G401.6 (cell line): ENCODE measurements around the gene FNDC11.

Experiments used
- FAIRE-seq: peaks from 2 replicates; lab custom pipeline; 2012; peaks lifted over from hg19 to GRCh38; lab: Jason Lieb, UNC

Gene FNDC11

DNA sequence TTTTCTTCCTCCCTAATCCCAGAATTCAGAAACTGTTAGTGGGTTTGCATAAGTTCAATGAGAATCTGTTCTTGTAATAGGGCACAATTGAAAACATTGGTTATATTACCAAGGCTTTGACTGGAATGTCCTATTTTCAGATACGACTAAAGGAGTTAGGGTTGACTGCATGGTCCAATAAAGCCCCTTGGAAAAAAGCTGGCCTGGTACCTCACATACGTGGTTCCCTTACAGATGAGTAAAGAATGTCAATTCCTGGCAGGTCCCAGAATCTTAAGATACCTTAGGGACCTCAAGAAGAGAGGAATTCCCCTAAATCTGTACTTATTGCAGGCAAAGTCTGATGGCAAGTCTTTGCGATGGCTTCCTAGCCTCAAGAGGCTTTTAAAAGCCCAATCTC is 28.8 kb upstream of the FNDC11 start:
- no peak for FAIRE-seq

DNA sequence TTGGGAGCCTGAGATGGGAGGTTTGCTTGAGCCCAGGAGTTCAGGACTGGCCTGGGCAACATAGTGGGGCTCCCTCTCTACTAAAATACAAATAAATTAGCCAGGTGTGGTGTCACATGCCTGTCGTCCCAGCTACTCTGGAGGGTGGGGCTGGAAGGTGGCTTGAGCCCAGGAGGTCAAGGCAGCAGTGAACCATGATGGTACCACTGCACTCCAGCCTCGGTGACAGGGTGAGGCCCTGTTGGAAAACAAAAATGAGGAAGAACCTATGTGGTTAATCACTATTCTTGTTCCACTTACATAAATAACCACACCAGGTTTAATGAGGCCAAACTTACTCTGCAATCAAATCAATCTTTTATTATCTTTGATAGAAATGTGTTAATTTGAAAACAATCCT is 28.0 kb upstream of the FNDC11 start:
- no peak for FAIRE-seq

DNA sequence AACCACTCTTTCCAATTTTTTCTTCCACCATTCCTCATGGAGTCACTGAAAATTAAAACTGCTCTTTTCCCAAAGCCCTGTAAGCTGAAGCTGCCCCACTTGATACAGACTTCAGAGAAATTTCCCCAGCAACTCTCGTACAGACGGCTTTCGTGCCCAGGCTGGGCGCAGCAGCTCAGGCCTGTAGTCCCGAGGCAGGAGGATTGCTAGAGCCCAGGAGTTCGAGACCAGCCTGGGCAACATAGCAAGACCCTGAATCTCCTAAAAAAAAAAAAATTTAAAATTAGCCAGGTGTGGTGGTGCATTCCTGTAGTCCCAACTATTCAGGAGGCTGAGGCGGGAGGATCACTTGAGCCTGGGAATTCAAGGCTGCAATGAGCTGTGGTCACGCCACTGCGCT is 26.8 kb upstream of the FNDC11 start:
- no peak for FAIRE-seq

DNA sequence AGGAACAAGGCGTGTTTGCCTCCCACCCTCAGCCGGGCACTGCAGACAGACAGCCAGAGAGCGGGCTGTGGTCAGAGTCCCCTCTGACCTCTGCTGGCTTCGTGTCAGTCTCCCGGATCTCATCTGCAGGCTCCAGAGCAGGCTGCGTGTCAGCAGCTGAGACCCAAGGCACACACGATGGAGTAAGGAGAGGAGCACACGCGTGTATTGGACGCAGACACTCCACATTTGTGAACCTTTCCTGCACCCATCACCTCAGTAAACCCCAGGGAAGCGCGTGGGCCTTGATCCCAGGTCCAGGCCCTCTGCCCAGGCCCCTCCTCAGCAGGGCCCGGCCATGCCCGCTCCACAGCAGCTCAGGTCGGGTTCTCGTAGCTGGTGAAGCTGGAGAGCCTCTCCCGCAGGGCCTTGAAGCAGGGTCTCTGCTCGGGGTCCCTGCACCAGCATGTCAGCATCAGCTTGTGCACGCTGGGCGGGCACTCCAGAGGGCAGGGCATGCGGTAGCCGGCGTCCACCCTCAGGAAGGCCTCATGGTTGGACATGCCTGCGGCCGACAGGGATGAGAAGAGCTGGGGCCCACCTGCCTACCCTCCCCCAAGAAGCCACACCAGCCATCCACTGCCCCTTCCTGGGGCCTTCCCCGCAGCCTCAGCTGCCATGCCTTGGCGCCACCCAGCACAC is 24.6 kb upstream of the FNDC11 start:
- FAIRE-seq, result no peak

DNA sequence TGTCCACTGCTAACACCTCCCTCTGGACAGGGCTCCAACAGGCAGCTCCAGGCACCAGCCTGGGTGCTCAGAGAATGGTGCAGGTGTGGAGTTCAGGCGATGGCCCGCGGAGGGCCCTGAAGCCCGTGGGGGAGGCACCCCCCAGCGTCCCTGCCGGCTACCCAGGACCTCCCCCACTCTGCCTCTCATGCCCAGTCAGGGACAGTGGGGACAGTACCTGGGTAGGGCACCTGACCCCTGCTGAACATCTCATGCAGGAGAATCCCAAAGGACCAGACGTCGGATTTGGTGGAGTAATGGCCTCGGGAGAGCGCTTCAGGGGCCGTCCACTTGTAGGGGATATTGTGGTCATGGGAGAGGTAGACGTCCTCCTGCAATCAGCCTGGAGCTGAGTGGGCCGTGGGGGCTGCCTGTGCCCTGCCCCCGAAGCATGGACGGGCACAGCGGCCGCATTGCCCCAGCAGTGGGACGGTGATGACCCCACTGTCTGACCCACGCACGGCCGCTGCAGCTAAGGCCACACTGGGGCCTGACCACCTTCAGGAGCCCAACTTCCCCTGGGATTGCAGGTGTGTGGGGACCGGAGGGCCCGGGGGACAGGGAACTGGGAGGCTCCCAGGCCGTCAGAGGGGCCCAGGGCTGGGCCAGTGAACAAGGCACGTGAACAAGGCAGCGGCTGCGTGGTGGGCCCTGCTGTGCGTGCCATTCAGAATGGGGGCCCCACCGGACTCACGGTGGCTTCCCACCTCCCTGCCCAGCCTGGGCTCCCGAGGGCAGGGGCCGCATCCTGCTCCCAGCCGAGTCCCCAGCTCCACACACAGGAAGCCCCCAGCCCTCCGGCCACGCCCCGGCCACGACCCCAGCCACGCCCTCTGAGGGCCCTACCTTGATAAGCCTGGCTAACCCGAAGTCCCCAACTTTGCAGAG is 23.8 kb upstream of the FNDC11 start:
- FAIRE-seq, result no peak

DNA sequence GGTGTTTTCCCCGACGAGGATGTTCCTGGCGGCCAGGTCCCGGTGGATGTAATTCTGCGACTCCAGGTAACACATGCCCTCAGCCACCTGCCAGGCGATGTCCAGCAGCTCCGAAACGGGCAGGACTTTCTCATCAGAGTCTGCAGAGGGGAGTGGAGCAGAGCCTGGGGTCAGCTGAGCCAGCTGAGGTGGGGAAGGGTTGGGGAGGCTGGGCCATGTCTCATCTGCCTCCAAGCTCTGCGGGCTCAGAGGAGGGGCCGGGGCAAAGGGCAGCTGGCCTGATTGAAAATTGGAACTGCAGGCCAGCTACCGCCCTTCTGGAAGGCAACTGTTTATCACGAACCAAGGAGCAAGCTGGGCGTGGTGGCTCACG is 23.2 kb upstream of the FNDC11 start:
- no peak for FAIRE-seq

DNA sequence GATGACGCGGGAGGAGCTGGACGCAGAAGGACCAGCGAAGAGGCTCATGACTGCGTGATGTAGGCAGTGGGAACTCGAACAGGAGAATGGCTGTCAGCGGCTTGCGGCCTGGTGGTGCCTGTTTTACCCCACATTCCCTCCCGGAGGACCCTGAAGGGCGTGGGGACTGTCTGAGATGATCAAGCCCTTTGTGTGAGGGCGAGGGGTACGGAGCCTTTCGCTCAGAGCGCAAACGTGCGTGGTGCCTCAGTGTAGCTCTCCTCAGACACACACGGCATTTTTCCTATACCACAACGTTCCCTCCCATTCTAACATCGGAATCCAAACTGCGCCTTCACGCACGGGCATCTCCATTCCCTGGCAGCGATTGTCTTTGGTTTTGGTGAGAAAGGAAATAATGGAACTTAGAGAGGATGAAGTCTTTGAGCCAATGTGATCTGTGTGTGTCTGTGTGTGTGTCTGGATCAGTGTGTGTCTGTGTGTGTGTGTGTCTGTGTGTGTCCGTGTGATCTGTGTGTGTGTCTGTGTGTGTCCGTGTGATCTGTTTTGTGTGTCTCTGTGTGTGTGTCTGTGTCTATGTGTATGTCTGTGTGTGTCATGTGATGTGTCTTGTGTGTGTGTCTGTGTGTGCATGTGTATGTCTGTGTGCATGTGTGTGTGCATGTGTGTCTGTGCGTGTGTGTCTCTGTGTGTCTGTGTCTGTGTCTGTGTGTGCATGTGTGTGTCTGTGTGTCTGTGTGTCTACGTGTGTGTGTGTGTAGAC is 22.1 kb upstream of the FNDC11 start:
- no peak for FAIRE-seq

DNA sequence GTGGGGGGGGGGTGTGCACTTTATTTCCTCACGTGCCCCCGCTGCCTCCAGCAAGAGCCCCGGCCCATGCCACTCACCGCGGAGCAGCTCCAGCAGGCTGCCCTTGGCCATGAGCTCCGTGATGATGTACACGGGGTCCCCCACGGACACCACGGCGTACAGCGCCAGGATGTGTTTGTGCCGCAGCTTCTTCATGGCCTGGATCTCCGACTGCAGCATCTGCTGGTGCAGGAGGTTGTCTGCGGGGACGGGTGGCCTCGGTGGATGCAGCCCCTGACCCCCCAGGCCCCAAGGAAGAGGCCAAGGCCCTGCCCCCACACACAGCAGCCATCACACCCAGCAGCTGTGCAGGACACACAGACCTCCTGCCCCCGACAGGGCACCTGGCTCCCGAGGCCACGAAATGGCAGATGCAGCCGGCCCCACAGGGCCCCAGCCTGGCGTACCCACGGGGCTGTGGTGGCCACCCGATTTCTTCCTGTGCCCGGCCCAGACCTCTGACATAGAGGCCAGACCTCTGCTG is 21.4 kb upstream of the FNDC11 start:
- FAIRE-seq, result no peak

DNA sequence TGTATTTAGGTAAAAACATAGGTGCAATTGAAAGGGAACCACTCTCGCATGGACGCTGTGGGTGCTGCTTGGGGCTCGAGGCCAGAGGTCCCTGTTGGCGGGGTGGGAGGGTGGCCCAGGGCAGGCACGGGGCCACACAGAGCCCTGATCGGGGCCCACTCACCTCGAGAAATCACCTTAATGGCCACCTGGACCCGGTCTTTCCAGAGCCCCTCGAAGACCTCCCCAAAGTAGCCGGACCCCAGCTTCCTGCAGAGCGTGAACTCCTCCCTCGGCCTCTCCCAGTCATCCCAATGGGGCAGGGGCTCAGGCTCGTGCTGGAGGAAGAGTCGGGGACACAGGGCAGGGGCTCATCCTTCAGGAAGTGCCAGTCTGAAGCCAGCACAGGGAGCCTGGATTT is 20.6 kb upstream of the FNDC11 start:
- FAIRE-seq, result no peak

DNA sequence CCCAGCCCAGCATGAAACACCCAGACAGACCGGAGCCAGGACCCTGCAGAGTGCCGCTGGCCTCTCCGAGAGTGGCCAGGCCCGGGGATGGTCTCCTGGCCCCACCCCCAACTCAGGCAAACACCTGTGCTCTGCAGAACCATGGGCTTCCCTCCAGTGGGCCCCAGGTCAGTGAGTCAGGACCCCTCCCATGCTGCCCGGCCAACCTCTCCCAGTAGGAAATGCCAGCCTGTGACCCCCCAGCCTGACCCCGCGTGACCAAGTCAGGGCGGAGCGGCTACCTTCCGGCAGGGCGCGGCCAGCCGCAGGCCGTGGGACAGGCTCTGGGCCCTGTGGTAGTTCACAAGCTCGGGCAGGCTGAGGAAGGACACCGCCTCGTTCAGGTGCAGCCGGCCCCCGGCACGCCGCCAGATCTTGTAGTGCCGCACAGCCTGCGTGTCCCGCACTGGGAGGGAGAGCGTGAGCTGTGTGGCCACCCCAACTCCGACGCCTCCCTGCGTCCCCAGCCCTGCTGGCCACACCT is 20.0 kb upstream of the FNDC11 start:
- no peak for FAIRE-seq

DNA sequence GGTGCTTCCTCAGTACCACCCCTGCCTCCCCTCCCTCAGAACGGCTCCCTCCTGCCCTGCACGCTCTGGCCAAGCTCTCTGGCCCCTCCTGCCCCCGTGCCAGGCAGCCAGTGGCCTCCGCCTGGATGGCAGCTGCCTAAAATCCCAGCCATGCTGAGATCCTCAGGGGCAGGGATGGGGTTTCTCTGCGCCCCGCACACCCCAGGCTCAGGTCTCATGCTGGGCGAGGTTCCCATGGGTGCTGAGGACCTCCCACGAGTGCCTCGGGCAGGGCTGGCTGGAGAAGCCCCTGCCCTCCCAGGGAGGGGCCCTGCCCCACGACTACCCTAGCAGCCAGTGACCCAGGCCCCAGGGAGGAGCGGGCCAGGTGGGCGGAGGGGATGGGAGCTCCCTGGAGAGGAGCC is 19.5 kb upstream of the FNDC11 start:
- FAIRE-seq, result no peak

DNA sequence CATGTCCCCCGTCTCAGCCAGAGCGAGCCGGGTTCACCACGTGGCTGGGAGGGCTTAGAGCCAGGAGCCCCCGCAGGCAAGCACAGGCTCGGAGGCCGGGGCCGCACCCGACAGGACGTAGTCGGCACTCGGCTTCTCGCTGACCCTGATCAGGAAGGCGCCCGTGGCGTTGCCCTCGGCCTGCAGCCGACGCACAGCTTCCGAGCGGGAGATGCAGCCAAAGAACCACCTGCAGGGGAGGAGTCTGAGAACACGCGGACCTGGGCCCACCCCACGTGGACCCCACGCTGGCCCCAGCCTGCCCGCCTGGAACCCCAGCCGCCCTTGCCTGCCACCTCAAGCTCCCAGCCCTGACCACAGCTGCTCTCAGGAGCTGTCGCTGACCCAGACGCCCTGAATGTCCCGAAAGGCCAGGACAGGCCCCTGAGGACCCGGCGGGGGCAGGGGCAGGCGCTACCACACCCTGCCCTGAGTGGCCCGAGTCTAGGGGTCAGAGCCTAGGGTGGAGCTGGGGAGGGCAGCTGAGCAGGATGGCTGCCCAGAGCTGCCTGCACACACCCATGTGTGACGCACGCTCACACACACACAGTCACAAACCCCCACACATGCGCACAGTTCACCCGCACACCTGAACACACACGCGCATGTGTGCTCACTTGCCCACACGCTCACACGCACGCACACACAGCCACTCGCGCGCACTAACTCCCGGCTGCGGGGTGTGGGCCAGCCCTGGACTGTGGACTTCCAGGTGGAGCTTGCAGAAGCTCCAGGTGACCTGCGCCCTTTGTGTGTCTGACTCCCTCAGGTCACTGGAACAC is 18.9 kb upstream of the FNDC11 start:
- no peak for FAIRE-seq

DNA sequence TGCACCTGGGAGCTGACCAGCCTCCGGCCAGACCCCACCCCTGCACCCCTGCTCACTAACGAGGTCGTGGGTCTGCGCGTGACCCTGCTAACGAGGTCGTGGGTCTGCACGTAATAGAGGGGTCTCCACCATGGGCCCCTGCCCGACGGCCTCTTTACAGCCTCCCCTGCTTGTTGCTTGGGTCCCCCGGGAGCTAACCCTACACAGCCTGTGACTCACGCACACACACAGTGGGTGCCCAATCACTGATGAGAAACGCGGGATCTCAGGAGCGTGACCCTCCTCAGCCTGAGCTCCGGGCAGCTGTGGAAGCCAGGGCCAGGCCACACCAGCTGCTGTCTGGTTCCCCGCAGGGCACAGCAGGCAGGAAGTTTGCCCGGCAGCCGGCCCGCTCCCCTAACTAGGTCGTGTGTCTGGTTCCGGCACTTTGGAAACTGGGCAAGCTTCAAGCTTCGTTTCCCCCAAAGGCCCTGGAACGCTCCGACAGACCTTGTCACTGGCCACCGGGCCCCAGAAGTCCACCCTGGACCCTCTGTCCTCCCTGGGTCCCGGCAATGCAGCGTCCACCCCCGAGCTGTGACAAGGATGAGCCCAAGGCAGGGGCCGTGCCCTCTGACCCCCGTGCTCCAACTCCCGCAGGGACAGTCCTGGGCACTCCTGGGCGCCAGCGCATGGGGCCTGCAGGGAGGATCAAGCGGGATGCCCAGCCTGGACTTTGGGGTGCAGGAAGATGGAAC is 17.6 kb upstream of the FNDC11 start:
- no peak for FAIRE-seq

DNA sequence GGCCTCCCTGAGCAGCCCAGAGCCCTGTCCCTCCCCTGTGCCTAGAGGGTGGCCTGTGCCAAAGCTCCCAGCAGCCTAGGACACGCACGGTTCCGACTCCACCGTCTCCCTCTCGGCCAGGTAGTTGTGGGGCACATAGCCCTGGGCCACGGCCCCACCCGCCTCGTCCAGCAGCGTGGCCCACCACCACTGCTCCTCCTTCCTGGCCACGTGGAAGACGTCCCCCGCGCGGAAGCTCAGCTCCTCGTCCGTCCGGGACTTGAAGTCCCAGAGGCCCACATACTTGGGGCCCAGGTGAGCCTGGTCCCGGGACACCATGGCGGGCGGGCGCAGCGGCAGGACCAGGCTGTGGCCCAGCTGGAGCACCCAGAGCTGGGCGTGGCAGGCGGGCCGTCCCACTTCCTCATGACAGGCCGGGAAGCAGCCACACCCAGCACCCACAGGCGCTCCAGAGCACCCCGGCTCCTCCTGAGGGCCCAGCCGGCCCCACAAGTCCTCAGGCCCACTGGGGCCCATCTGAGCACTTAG is 16.9 kb upstream of the FNDC11 start, which contains the start of gene PTK6:
PTK6 (minus strand) TSS at position 380 of the 528 bp plus-strand sequence; CDS start at position 318, 62 bp downstream.
- FAIRE-seq, result no peak

DNA sequence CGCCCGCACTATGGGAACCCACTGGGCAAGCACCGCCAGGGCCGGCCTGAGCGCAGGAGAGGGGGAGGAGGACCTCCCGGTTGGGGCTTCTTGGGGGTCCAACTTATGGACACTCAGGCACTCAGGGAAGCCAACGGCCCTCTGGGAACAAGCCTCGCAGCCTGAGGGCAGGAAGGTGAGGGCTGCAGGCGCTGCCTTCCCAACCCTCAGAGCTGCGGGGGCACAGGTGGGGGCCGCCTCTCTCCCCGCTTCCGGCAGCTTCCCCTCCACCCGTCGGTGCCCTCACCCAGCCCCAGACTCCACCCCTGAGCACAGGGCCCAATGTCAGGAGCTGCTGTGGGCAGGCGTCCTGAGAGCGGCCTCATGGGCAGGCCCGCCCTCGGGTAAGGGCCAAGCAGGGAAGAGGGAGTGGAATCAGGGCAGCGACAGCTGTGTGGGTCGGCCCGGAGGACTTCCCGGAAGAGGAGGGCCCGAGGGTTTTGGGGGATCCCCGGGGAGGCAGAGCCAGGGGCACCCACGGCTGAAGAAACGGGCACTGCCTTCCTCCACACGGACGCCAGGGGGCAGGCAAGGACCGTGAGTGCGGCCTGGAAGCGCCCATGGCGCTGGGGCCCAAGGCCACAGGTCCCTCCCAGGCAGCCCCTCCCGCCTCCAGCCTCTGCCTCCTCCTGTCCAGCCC is 16.3 kb upstream of the FNDC11 start:
- peak; percentile 94 for FAIRE-seq

DNA sequence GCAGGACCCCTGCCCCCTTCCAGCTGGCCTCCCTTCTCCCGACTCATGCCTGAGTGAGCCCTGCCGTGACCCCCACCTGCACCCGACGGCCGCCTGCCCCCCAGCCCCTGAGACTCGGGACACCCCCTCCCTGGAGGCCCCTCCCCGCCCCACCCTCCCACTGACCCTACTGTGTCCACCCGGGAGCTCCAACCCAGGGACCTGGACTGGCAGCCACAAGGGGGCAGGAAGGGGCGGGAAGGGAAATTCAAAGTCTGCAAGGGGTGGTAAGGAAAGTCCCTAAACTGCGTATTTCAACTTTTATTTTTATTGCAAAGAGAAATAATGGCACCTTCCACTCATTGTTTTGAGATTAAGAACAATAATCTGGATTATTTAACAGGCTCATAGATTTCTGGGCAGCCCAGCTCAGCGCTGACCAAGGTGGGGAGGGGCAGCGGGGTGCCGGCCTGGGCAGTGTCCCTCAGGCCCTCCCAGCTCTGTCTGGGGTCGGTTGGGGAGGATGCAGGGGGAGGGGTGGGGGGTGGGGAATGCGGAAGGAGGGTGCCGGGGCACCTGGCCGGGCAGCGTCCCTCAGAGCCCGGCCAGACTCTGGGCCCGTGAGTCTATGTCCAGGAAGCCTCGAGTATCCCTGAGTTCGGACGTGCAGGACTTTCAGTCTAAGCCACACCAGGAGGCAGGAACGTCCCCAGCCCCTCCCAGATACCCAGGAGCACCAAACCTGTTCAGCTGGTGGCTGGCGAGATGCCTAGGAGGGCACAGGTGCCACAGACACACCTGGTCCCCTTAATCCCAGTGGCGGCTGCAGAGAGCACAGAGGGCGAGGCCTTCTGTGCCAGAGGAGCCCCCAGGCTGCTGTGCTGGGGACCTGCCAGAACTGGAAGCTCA is 15.5 kb upstream of the FNDC11 start:
- FAIRE-seq, result no peak

DNA sequence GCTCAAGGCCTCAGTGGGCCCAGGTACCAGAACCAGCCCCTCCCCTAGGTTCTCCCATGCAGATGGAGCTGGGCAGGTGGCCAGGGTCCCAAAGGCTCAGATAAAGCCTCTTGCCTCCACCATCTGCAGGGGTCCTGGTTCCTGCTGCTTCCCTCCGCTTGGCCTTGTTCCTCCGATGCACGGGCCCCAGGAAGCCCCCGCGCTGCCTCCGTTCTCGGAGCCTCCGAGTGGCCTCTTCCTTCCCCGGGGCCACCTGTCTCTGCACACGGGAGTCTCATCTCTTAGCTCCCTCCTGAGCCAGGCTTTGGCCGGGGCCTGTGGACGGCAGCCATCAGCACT is 14.9 kb upstream of the FNDC11 start:
- FAIRE-seq, result no peak

DNA sequence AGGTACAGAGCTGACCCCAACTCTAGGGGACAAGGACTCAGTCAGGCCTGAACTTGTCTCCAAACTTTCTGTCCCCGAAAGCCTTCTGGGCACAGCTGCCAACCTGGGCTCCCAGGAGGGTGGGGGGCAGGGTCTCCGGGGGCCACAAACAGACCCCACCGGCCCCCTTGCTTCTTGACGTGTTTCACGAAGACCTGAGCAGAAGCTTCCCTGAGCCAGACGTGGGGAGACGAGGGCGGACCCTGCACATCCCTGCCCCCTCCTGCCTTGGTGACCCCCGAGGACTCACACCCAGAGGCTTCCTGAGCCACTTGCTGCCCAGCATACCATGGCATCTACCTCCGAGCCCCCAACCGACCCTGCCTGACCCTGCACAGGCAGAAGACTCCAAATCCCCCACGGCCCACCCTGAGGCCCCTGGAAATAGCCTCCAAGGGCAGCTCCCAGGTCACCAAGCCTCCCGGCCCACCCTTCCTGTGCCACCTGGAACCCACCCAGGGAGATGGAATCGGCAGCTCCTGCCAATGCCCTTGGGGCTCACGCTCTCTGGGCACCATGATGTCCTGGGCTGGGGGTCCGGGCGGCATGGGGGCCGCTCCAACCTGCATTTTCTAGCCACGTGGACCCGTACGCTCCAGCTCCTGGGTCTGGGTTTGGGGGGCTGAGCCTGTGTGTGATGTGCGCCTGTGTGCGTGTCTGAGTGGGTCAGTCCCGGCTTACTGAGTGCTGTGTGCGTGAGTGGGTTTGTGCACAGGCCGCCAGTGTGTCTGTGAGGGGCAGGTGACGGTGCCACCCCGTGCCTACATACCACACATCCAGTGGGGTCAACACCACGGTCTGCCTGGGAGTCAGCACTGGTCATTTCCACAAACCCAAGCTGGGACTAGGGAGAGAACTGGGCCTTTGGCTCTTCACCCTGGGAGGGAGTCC is 14.3 kb upstream of the FNDC11 start:
- no peak for FAIRE-seq
